Effector memory CD8-positive, alpha-beta T cell (primary cell): ENCODE measurements around the gene FBN2.
"Not testable (repeated sequence)": the region's sequence is repeated elsewhere in the genome, so short reads cannot be mapped to it uniquely, and the experiment has no call there.

Source experiments
- ATAC-seq: fragments of 150-1000 bp; cut with Tn5 transposase; replicated peaks from 2 replicates; pipeline ENCODE4 v1.10.0; 2021; ENCODE audit warnings: mild to moderate bottlenecking, moderate library complexity
- DNase-seq, 3 experiments: peaks; one replicate each; pipeline ENCODE4 v3.0.0; 2021
- H3K27ac Mint-ChIP-seq, 2 donors: one replicate each; pipeline ENCODE4 v1.8.0; 2022; ENCODE audit warnings: mild to moderate bottlenecking in 2 of 2, mixed read lengths in 2 of 2, moderate library complexity in 2 of 2
- H3K27me3 Mint-ChIP-seq, 2 donors: one replicate each; pipeline ENCODE4 v1.8.0; 2022; ENCODE audit warnings: mixed read lengths in 2 of 2
- H3K36me3 Mint-ChIP-seq: one replicate; pipeline ENCODE4 v1.8.0; 2022; ENCODE audit warnings: mild to moderate bottlenecking, moderate library complexity, mixed read lengths; ENCODE audit not compliant: insufficient read depth
- H3K4me1 Mint-ChIP-seq, 2 donors: one replicate each; pipeline ENCODE4 v1.8.0; 2022; ENCODE audit warnings: low read depth in 2 of 2, mixed read lengths in 2 of 2
- H3K4me3 Mint-ChIP-seq, 2 donors: one replicate each; pipeline ENCODE4 v1.8.0; 2022; ENCODE audit warnings: mild to moderate bottlenecking in 2 of 2, mixed read lengths in 2 of 2, moderate library complexity in 2 of 2
- H3K9me3 Mint-ChIP-seq, 2 donors: one replicate each; pipeline ENCODE4 v1.8.0; 2022; ENCODE audit warnings: mixed read lengths in 2 of 2

The FBN2 gene

GRCh38 chr5:128346038-128346437 lies 192.0 kb downstream of the FBN2 start:
- Mint-ChIP-seq H3K27ac (no peak overlapping the region), H3K4me1 (no peaks in the 10 kb centered on the region), H3K9me3 (peaks cover 5 to 10% of the 10 kb centered on the region in 2 donors), H3K27me3 (no peaks in the 10 kb centered on the region), H3K36me3 (no peaks in the 10 kb centered on the region), H3K4me3 (no peak overlapping the region)
- ATAC-seq (no peak), DNase-seq (no peak)

GRCh38 chr5:128345247-128345646 lies 192.8 kb downstream of the FBN2 start:
- H3K27ac Mint-ChIP-seq, result no peak overlapping the region
- no peak overlapping the region for H3K4me3 Mint-ChIP-seq
- no peaks in the 10 kb centered on the region for H3K27me3 Mint-ChIP-seq
- no peaks in the 10 kb centered on the region for H3K36me3 Mint-ChIP-seq
- ATAC-seq (no peak), DNase-seq (no peak)
- no peaks in the 10 kb centered on the region for H3K4me1 Mint-ChIP-seq
- peaks cover 5 to 10% of the 10 kb centered on the region in 2 donors for H3K9me3 Mint-ChIP-seq

- Mint-ChIP-seq H3K4me1 (no peaks in the 10 kb centered on the region), H3K27me3 (no peaks in the 10 kb centered on the region), H3K9me3 (peaks cover 5 to 10% of the 10 kb centered on the region in 2 donors), H3K36me3 (no peaks in the 10 kb centered on the region), H3K4me3 (no peak overlapping the region), H3K27ac (no peak overlapping the region)
- DNase-seq (no peak), ATAC-seq (no peak)
These were observed 194.9 kb downstream of the FBN2 start for GRCh38 chr5:128343168-128343567.

- Mint-ChIP-seq H3K4me3 (no peak overlapping the region), H3K27me3 (no peaks in the 10 kb centered on the region)
These were observed 197.0 kb downstream of the FBN2 start for GRCh38 chr5:128341056-128341455.

DNA sequence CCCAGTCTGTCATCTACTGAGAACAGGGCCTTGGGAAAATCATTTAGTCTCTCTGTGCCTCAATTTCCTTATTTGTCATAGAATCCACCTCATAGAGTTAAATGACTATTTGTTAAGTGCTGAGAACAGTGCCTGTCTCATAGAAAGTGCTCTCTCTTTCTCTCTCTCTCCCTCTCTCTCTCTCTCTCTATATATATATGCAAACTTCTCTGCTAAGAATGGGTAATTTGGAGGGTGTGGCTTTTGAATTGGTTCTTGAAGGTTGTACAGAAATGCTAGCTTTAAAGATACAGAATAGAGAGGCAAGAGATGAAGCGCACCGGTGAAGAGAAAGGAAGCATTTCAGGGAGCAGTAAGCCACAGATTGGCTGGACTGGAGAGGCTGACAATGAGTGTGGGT lies 197.4 kb downstream of the FBN2 start:
- Mint-ChIP-seq H3K9me3 (peaks cover 5 to 10% of the 10 kb centered on the region in 2 donors), H3K36me3 (no peaks in the 10 kb centered on the region), H3K4me3 (no peak overlapping the region), H3K4me1 (no peaks in the 10 kb centered on the region), H3K27me3 (no peaks in the 10 kb centered on the region), H3K27ac (no peak overlapping the region)
- DNase-seq (no peak), ATAC-seq (no peak)

More at GRCh38 chr5:128341056-128341455, 197.0 kb downstream of the FBN2 start:
- Mint-ChIP-seq H3K27ac (no peak overlapping the region), H3K36me3 (no peaks in the 10 kb centered on the region), H3K4me1 (no peaks in the 10 kb centered on the region), H3K9me3 (peaks cover 5 to 10% of the 10 kb centered on the region in 2 donors)
- ATAC-seq (no peak), DNase-seq (no peak)

GRCh38 chr5:128339585-128339984 lies 198.5 kb downstream of the FBN2 start:
- H3K27ac Mint-ChIP-seq, result no peak overlapping the region
- H3K4me3 Mint-ChIP-seq, result no peak overlapping the region
- no peaks in the 10 kb centered on the region for H3K27me3 Mint-ChIP-seq
- DNase-seq (no peak), ATAC-seq (no peak)
- H3K4me1 Mint-ChIP-seq, result no peaks in the 10 kb centered on the region
- no peaks in the 10 kb centered on the region for H3K36me3 Mint-ChIP-seq
- peaks cover 5 to 10% of the 10 kb centered on the region in 2 donors for H3K9me3 Mint-ChIP-seq

DNA sequence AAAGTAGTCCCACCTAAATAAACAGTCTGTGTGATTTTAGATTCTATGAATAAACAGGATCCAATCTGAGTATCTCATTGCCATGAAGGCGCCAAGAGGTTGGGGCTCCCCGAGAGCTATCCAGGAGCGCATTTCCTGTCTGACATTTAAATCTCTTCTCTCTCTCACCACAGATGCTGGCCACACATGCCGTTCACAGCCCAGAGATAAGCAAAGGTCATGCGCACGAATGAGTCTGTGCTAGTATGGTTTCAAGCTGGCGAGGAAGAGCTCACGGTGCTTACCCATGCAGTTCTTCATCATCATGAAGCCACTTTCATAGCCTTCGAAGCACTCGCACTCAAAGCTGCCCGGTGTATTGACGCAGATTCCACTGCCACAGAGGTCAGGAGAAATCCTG lies 199.4 kb downstream of the FBN2 start:
- no peak for ATAC-seq
- Mint-ChIP-seq H3K27ac (no peak overlapping the region), H3K4me3 (no peak overlapping the region), H3K4me1 (no peaks in the 10 kb centered on the region), H3K9me3 (peaks cover 5 to 10% of the 10 kb centered on the region in 2 donors), H3K27me3 (no peaks in the 10 kb centered on the region), H3K36me3 (no peaks in the 10 kb centered on the region)
- DNase-seq, result no peak

DNA sequence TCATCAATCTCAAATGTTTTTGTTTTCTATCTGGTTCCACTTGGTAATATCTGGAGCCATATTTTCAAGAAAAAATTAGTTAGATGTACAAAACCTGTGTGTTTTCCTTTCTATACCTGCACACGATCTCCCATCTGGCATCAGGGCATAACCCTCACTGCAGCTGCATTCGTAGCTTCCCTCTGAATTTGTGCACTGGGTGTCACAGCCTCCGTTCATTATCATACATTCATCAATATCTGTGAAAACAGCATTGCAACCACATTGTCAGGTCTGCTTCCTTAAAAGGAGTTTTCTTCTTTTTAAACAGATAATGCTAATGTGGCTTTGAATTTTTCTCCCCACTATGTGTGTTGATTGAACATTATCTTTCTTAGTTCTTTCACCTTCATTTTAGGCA lies 202.7 kb downstream of the FBN2 start:
- Mint-ChIP-seq H3K27ac (no peak overlapping the region), H3K36me3 (no peaks in the 10 kb centered on the region), H3K4me1 (no peaks in the 10 kb centered on the region), H3K9me3 (peaks cover 0 to 5% of the 10 kb centered on the region in 2 donors), H3K4me3 (no peak overlapping the region), H3K27me3 (no peaks in the 10 kb centered on the region)
- no peak for DNase-seq
- no peak for ATAC-seq

GRCh38 chr5:128334010-128334716 lies 203.9 kb downstream of the FBN2 start:
- Mint-ChIP-seq H3K27me3 (no peaks in the 10 kb centered on the region), H3K9me3 (peaks cover 0 to 5% of the 10 kb centered on the region in 2 donors), H3K4me1 (no peaks in the 10 kb centered on the region), H3K36me3 (no peaks in the 10 kb centered on the region), H3K4me3 (no peak overlapping the region), H3K27ac (no peak overlapping the region)
- no peak for ATAC-seq
- no peak for DNase-seq

DNA sequence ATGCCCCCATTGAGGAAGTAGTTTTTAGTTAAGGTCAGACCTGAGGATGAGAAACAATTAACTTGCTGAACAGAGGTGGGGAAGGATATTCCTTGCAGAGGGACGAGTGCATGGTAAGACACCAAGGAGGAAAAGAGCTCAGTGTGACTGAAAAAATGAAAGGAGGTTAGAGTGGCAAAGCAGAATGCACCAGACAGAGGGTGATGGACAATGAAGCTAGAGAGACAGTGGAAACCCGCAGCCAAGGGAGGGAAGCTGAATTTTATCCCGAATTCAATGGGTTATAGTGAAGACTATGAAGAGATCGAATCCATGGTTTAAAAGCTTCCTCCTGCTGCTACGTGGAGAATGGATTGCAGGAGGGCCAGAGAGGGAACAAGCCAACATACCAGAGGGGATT lies 206.8 kb downstream of the FBN2 start:
- peaks cover 0 to 6% of the 10 kb centered on the region in 2 donors for H3K9me3 Mint-ChIP-seq
- H3K27ac Mint-ChIP-seq, result no peak overlapping the region
- H3K27me3 Mint-ChIP-seq, result no peaks in the 10 kb centered on the region
- H3K4me3 Mint-ChIP-seq, result no peak overlapping the region
- ATAC-seq, result no peak
- no peak for DNase-seq
- no peaks in the 10 kb centered on the region for H3K36me3 Mint-ChIP-seq
- no peaks in the 10 kb centered on the region for H3K4me1 Mint-ChIP-seq

DNA sequence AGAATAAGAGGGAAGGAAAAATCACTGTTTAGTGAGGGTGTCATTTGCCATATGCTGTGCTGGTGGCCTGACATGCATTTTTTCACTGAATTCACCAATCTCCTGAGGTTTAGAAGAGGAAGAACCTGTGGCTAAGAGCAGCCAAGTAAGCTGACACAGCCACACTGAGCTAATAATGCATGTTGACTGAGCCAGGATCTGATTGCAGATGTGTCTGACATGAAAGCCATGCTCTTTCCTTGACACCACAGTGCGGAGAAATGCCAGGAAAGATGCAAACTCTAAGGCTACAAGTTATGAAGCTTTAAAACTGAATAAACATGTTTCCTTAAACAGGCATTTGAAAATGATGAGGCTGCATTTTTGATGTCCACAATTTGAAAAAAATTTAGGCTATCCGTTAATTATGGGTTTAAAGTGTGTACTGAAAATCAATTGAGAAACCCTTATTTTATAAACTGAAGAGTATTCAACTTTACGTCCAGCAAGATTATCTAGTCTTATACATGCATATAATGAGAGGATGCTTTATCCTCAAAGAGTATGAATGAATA lies 208.6 kb downstream of the FBN2 start:
- peaks cover 0 to 6% of the 10 kb centered on the region in 2 donors for H3K9me3 Mint-ChIP-seq
- no peaks in the 10 kb centered on the region for H3K4me1 Mint-ChIP-seq
- ATAC-seq (no peak), DNase-seq (no peak)
- H3K27ac Mint-ChIP-seq, result no peak overlapping the region
- H3K36me3 Mint-ChIP-seq, result no peaks in the 10 kb centered on the region
- no peak overlapping the region for H3K4me3 Mint-ChIP-seq
- no peaks in the 10 kb centered on the region for H3K27me3 Mint-ChIP-seq

DNA sequence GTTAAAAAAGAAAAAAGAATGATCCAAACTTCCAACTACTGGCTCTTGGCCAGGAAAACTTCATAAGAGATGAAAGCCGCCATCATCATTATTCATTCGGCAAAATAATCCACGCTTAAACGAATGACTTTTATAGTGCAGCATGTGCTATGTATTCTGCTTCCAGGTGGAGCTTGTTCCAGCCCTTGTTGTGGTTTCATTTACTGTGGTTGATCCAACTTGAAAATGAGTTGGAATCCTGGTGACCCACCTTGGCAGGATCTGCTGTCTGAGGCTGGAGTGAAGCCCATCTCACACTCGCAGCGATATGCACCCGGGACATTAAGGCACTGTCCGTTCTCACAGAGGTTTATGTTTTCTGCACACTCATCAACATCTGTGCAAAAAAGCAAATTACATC lies 209.6 kb downstream of the FBN2 start:
- no peak for DNase-seq
- no peak for ATAC-seq
- Mint-ChIP-seq H3K36me3 (no peaks in the 10 kb centered on the region), H3K27ac (no peak overlapping the region), H3K9me3 (peaks cover 0 to 6% of the 10 kb centered on the region in 2 donors), H3K27me3 (no peaks in the 10 kb centered on the region), H3K4me1 (no peaks in the 10 kb centered on the region), H3K4me3 (no peak overlapping the region)

- H3K4me3 Mint-ChIP-seq, result no peak overlapping the region
- H3K9me3 Mint-ChIP-seq, result peaks cover 0 to 6% of the 10 kb centered on the region in 2 donors
- no peaks in the 10 kb centered on the region for H3K36me3 Mint-ChIP-seq
- H3K4me1 Mint-ChIP-seq, result no peaks in the 10 kb centered on the region
- DNase-seq (no peak), ATAC-seq (no peak)
- H3K27ac Mint-ChIP-seq, result no peak overlapping the region
- H3K27me3 Mint-ChIP-seq, result no peaks in the 10 kb centered on the region
These were observed 210.0 kb downstream of the FBN2 start for GRCh38 chr5:128328007-128328406.

GRCh38 chr5:128321418-128321817 lies 216.6 kb downstream of the FBN2 start:
- H3K4me1 Mint-ChIP-seq, H3K27ac Mint-ChIP-seq, ATAC-seq, H3K36me3 Mint-ChIP-seq, H3K4me3 Mint-ChIP-seq, H3K27me3 Mint-ChIP-seq, DNase-seq, H3K9me3 Mint-ChIP-seq: not testable (repeated sequence)
